Thyroid gland (tissue), 4 donors: ENCODE measurements around the gene SYNE4. TPM values are rescaled to one million over a fixed set of nuclear protein-coding genes. Genes with fewer than 3 reads are reported as not detected.
A peak's percentile ranks its signal among the peaks of the same experiment; 100 is the strongest.

Source experiments
- DNase-seq, 2 donors: peaks; one replicate each; pipeline ENCODE4 v3.0.0-alpha.2; 2019
- H3K27ac ChIP-seq, 3 donors: fragments of 200-600 bp; sonication (generic); 1 replicate in 2 of 3; 2 replicates in 1 of 3; pipeline ENCODE4 v1.5.1; 2016 to 2019; ENCODE audit warnings: mild to moderate bottlenecking in 1 of 3, moderate library complexity in 1 of 3
- H3K27me3 ChIP-seq: fragments of 200-600 bp; sonication (generic); one replicate; pipeline ENCODE4 v1.5.1; 2019
- H3K36me3 ChIP-seq, 2 donors: fragments of 200-600 bp; sonication (generic); one replicate each; pipeline ENCODE4 v1.5.1; 2016 to 2019
- H3K4me1 ChIP-seq, 2 donors: fragments of 200-600 bp; sonication (generic); one replicate each; pipeline ENCODE4 v1.5.1; 2017 to 2019
- H3K4me3 ChIP-seq, 3 donors: fragments of 200-600 bp; sonication (generic); replicated peaks in 1 of 3; 1 replicate in 2 of 3; 2 replicates in 1 of 3; pipeline ENCODE4 v1.5.1; 2016; ENCODE audit warnings: mild to moderate bottlenecking in 1 of 3
- H3K9me3 ChIP-seq: fragments of 200-600 bp; sonication (generic); one replicate; pipeline ENCODE4 v1.5.1; 2017
- CTCF ChIP-seq, 6 experiments: fragments of 200-600 bp in 3 of 6; fragments of 450-650 bp in 3 of 6; sonication (generic) in 3 of 6; IDR thresholded peaks; one replicate each; pipeline ENCODE4 v1.5.1; 2016 to 2019; ENCODE audit warnings: antibody characterized with exemption in 6 of 6, mild to moderate bottlenecking in 2 of 6, inconsistent platforms in 1 of 6, moderate library complexity in 1 of 6
- POLR2A ChIP-seq, 2 donors: fragments of 450-650 bp; IDR thresholded peaks; one replicate each; pipeline ENCODE4 v1.6.1; 2017; ENCODE audit warnings: antibody characterized with exemption in 2 of 2, mild to moderate bottlenecking in 2 of 2, moderate library complexity in 1 of 2
- WGBS, 2 donors: methylation state at CpG; one replicate each; pipeline ENCODE4 v1.1.5; 2017; 5-methylcytosine and 5-hydroxymethylcytosine counted together
- intact Hi-C: fragments of 100-400 bp; cut with DNase I; formaldehyde crosslinking; loops from one replicate; pipeline ENCODE4 v1.15.1; 2023
- total RNA-seq, 4 donors: library from RNA; depleted of rRNA; stranded (reverse); fragments of >200 nt; gene quantifications; one replicate each; pipeline ENCODE4 v1.2.3, GENCODE V29; 2016

The SYNE4 gene
- total RNA-seq, 4 donors from 2014 or later, result 9.7 to 15.4 (median 12.6) TPM

- no peak for TF ChIP-seq CTCF (IDR thresholded peaks at IDR 0.05)
- TF ChIP-seq POLR2A (IDR thresholded peaks at IDR 0.05), result no peak
- H3K4me1 ChIP-seq, result peaks cover 16 to 29% of the 10 kb centered on the region in 2 donors
- peak; percentile 11 to 23 for DNase-seq
- H3K9me3 ChIP-seq, result no peaks in the 10 kb centered on the region
- H3K36me3 ChIP-seq, result peaks cover 0 to 3% of the 10 kb centered on the region in 2 donors
- peak overlapping the region in 2 of 3 donors; percentile 51 to 85 for H3K4me3 ChIP-seq
- H3K27ac ChIP-seq, result peak overlapping the region in 1 of 3 donors; percentile 68
- H3K27me3 ChIP-seq, result no peaks in the 10 kb centered on the region
- WGBS, 2 donors, result 37 to 40% methylated on average over 22 to 28 of the region's 49 CpGs
- intact Hi-C loops, result no loop called here
Measured at GRCh38 chr19:35993923-35994598, 14.6 kb downstream of the SYNE4 start.

GRCh38 chr19:35992907-35993765, 15.5 kb downstream of the SYNE4 start:
- Histone ChIP-seq H3K36me3 (peaks cover 0 to under 1% of the 10 kb centered on the region in 2 donors), H3K4me3 (no peak overlapping the region), H3K4me1 (peaks cover 16 to 26% of the 10 kb centered on the region in 2 donors), H3K27me3 (no peaks in the 10 kb centered on the region), H3K9me3 (no peaks in the 10 kb centered on the region), H3K27ac (no peak overlapping the region)
- WGBS, 2 donors, result 89 to 95% methylated on average over 8 of the region's 8 CpGs
- DNase-seq, result no peak
- intact Hi-C loops, result no loop called here
- no peak for TF ChIP-seq POLR2A (IDR thresholded peaks at IDR 0.05)
- no peak for TF ChIP-seq CTCF (IDR thresholded peaks at IDR 0.05)

- H3K36me3 ChIP-seq, result no peaks in the 10 kb centered on the region
- peaks cover 9% of the 10 kb centered on the region for H3K27me3 ChIP-seq
- intact Hi-C loops, result no loop called here
- H3K4me1 ChIP-seq, result peaks cover 19 to 30% of the 10 kb centered on the region in 2 donors
- TF ChIP-seq POLR2A (IDR thresholded peaks at IDR 0.05), result no peak
- no peak for TF ChIP-seq CTCF (IDR thresholded peaks at IDR 0.05)
- peak; percentile 59 to 60 for DNase-seq
- no peaks in the 10 kb centered on the region for H3K9me3 ChIP-seq
- H3K27ac ChIP-seq, result no peak overlapping the region
- no peak overlapping the region for H3K4me3 ChIP-seq
- WGBS, 2 donors, result 51 to 63% methylated on average over 7 of the region's 7 CpGs
Measured at GRCh38 chr19:35991731-35992450, 16.7 kb downstream of the SYNE4 start.

GRCh38 chr19:35990771-35991730, 17.6 kb downstream of the SYNE4 start:
- WGBS, 2 donors, result 85 to 91% methylated on average over 10 of the region's 10 CpGs
- intact Hi-C loops, result no loop called here
- Histone ChIP-seq H3K4me1 (peaks cover 16 to 24% of the 10 kb centered on the region in 2 donors), H3K36me3 (no peaks in the 10 kb centered on the region), H3K27me3 (peaks cover 15% of the 10 kb centered on the region), H3K4me3 (no peak overlapping the region), H3K9me3 (no peaks in the 10 kb centered on the region), H3K27ac (no peak overlapping the region)
- TF ChIP-seq POLR2A (IDR thresholded peaks at IDR 0.05), result no peak
- TF ChIP-seq CTCF (IDR thresholded peaks at IDR 0.05), result no peak
- DNase-seq, result no peak
